ENCODE results near the gene OR8G1. TPM values are rescaled to one million over a fixed set of nuclear protein-coding genes. Genes with fewer than 3 reads are reported as not detected.

The OR8G1 gene
- total and polyA plus RNA-seq, 9 of the 15 experiments (the other 6 are each of a cell fraction or from before 2014, with no cell fraction given) = 0.03 to 1.4 (median 0.51) TPM; not detected in 1

DNA sequence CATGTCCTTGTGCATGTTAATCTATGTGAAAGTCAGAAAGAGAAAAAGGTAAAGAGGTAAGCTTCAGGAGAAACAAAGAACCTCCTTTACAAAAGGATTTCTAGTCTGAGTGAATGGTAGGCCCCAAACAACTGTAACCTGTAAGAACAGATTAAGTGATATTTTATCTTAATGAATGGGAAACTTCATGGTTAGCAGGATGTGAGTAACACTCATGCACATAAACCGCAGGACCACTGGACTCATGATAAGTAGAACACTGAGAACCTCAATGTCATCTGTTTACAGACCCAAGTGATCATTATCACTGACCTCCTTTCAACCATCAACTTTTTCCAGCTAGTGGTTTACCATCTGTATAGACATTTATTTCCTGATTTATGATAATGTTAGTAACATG lies 35.2 kb downstream of the OR8G1 start (continued):
- TF ChIP-seq, protein P1, sequence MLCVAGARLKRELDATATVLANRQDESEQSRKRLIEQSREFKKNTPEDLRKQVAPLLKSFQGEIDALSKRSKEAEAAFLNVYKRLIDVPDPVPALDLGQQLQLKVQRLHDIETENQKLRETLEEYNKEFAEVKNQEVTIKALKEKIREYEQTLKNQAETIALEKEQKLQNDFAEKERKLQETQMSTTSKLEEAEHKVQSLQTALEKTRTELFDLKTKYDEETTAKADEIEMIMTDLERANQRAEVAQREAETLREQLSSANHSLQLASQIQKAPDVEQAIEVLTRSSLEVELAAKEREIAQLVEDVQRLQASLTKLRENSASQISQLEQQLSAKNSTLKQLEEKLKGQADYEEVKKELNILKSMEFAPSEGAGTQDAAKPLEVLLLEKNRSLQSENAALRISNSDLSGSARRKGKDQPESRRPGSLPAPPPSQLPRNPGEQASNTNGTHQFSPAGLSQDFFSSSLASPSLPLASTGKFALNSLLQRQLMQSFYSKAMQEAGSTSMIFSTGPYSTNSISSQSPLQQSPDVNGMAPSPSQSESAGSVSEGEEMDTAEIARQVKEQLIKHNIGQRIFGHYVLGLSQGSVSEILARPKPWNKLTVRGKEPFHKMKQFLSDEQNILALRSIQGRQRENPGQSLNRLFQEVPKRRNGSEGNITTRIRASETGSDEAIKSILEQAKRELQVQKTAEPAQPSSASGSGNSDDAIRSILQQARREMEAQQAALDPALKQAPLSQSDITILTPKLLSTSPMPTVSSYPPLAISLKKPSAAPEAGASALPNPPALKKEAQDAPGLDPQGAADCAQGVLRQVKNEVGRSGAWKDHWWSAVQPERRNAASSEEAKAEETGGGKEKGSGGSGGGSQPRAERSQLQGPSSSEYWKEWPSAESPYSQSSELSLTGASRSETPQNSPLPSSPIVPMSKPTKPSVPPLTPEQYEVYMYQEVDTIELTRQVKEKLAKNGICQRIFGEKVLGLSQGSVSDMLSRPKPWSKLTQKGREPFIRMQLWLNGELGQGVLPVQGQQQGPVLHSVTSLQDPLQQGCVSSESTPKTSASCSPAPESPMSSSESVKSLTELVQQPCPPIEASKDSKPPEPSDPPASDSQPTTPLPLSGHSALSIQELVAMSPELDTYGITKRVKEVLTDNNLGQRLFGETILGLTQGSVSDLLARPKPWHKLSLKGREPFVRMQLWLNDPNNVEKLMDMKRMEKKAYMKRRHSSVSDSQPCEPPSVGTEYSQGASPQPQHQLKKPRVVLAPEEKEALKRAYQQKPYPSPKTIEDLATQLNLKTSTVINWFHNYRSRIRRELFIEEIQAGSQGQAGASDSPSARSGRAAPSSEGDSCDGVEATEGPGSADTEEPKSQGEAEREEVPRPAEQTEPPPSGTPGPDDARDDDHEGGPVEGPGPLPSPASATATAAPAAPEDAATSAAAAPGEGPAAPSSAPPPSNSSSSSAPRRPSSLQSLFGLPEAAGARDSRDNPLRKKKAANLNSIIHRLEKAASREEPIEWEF (CRISPR knock-in tag; IDR thresholded peaks at IDR 0.05) = no peak
- no peak for TF ChIP-seq ZNF644 (tag; IDR thresholded peaks at IDR 0.05; ENCODE audit: low read depth)
- TF ChIP-seq SP1 (CRISPR knock-in tag; IDR thresholded peaks at IDR 0.05) = no peak
- no peak for TF ChIP-seq ZNF717 (CRISPR knock-in tag; IDR thresholded peaks at IDR 0.05)
- TF ChIP-seq, protein P2, sequence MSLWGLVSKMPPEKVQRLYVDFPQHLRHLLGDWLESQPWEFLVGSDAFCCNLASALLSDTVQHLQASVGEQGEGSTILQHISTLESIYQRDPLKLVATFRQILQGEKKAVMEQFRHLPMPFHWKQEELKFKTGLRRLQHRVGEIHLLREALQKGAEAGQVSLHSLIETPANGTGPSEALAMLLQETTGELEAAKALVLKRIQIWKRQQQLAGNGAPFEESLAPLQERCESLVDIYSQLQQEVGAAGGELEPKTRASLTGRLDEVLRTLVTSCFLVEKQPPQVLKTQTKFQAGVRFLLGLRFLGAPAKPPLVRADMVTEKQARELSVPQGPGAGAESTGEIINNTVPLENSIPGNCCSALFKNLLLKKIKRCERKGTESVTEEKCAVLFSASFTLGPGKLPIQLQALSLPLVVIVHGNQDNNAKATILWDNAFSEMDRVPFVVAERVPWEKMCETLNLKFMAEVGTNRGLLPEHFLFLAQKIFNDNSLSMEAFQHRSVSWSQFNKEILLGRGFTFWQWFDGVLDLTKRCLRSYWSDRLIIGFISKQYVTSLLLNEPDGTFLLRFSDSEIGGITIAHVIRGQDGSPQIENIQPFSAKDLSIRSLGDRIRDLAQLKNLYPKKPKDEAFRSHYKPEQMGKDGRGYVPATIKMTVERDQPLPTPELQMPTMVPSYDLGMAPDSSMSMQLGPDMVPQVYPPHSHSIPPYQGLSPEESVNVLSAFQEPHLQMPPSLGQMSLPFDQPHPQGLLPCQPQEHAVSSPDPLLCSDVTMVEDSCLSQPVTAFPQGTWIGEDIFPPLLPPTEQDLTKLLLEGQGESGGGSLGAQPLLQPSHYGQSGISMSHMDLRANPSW (CRISPR knock-in tag; IDR thresholded peaks at IDR 0.05) = no peak
- peak; percentile 66; the same call in 1 of the 2 replicates for TF ChIP-seq ZNF175 (CRISPR knock-in tag; IDR thresholded peaks at IDR 0.05; ENCODE audit: low read depth)
- TF ChIP-seq ZNF133 (CRISPR knock-in tag; IDR thresholded peaks at IDR 0.05) = no peak
- TF ChIP-seq FOSL1 (tag; conservative IDR thresholded peaks at IDR 0.05) = peak; percentile 99
- no peak for TF ChIP-seq HNRNPUL1 (IDR thresholded peaks at IDR 0.05; ENCODE audit: low read length)
- TF ChIP-seq ZNF165 (CRISPR knock-in tag; IDR thresholded peaks at IDR 0.05; ENCODE audit: borderline replicate concordance) = no peak
- TF ChIP-seq, protein P3, sequence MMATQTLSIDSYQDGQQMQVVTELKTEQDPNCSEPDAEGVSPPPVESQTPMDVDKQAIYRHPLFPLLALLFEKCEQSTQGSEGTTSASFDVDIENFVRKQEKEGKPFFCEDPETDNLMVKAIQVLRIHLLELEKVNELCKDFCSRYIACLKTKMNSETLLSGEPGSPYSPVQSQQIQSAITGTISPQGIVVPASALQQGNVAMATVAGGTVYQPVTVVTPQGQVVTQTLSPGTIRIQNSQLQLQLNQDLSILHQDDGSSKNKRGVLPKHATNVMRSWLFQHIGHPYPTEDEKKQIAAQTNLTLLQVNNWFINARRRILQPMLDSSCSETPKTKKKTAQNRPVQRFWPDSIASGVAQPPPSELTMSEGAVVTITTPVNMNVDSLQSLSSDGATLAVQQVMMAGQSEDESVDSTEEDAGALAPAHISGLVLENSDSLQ (IDR thresholded peaks at IDR 0.05) = peak; percentile 54
- TF ChIP-seq TCF3 (CRISPR knock-in tag; IDR thresholded peaks at IDR 0.05) = peak; percentile 87
- peak; percentile 86 for TF ChIP-seq KLF16 (IDR thresholded peaks at IDR 0.05)
- no peak for TF ChIP-seq CBFB (CRISPR knock-in tag; IDR thresholded peaks at IDR 0.05)
- peak; percentile 95 for TF ChIP-seq ARID1B (IDR thresholded peaks at IDR 0.05)
- peak; percentile 38; the same call in 1 of the 2 replicates for TF ChIP-seq NFIC (IDR thresholded peaks at IDR 0.05)
- peak; percentile 62 for TF ChIP-seq ZNF766 (CRISPR knock-in tag; conservative IDR thresholded peaks at IDR 0.05)
- TF ChIP-seq STAT5A (IDR thresholded peaks at IDR 0.05; ENCODE audit: borderline replicate concordance, low read length) = peak; percentile 74
- 0 out of 2 replicates have a peak, but pooled peaks have one; percentile 53 for TF ChIP-seq NCOA1 (IDR thresholded peaks at IDR 0.05; ENCODE audit: low read depth)
- peak; percentile 62 for TF ChIP-seq NEUROD1 (IDR thresholded peaks at IDR 0.05; ENCODE audit: borderline replicate concordance, low read depth, low read length, partially characterized antibody)
- TF ChIP-seq WHSC1 (IDR thresholded peaks at IDR 0.05; ENCODE audit: low read length) = no peak
- peak in 1 of 2 experiments; percentile 56; a peak in 2 of 4 replicates for TF ChIP-seq ETV6 (IDR thresholded peaks at IDR 0.05; ENCODE audit: borderline replicate concordance in 1 of 2, low read depth in 2 of 2, low read length in 1 of 2)
- TF ChIP-seq ETV6 (CRISPR knock-in tag; IDR thresholded peaks at IDR 0.05; ENCODE audit: borderline replicate concordance) = no peak

Data from K562 (cell line).